Spleen (tissue), 7 donors: ENCODE measurements around the gene BLTP1.

Experiments used
- CTCF ChIP-seq, 11 experiments: fragments of 200-600 bp in 7 of 11; fragments of 450-650 bp in 4 of 11; sonication (generic) in 4 of 11; IDR thresholded peaks in 8 of 11; conservative IDR thresholded peaks in 3 of 11; 1 replicate in 7 of 11; 2 replicates in 4 of 11; pipeline versions ENCODE4 v1.4.0 to v1.8.0; 2016 to 2021; ENCODE audit warnings: antibody characterized with exemption in 11 of 11, inconsistent platforms in 4 of 11, mild to moderate bottlenecking in 1 of 11
- POLR2A ChIP-seq, 3 donors: fragments of 450-650 bp; IDR thresholded peaks; one replicate each; pipeline ENCODE4 v1.5.1; 2017; ENCODE audit warnings: antibody characterized with exemption in 3 of 3, mild to moderate bottlenecking in 1 of 3
- donor health status: DM: no; HTN: no; CAD: no; lungs with moderate emphysema.
- donor health status: DM: no; HTN: no; CAD: no.
- donor health status: DM: no; HTN: no; CAD: no.

GRCh38 chr4:122170775-122171174 lies 18.6 kb downstream of the BLTP1 start:
- TF ChIP-seq CTCF (IDR thresholded peaks at IDR 0.05 in 8 of 11, conservative IDR thresholded peaks at IDR 0.05 in 3 of 11) (no peak), POLR2A (IDR thresholded peaks at IDR 0.05) (no peak)
